HEK293T (cell line): ENCODE measurements around the gene TNFRSF8.

Experiments used
- CTCF ChIA-PET: fragments of 350-600 bp; formaldehyde crosslinking; extraction: SDS; loops from one replicate; lab custom pipeline; 2021; ENCODE audit warnings: antibody characterized with exemption, inconsistent platforms; lab: Yijun Ruan, JAX
- POLR2A ChIA-PET: fragments of 350-600 bp; formaldehyde crosslinking; extraction: SDS; loops from one replicate; lab custom pipeline; 2020; ENCODE audit warnings: antibody characterized with exemption, inconsistent platforms; lab: Yijun Ruan, JAX
- DNase-seq: peaks from one replicate; pipeline ENCODE4 v3.0.0; 2012; ENCODE audit warnings: mixed read lengths; ENCODE audit errors: extremely low spot score
- ARNT ChIP-seq: fragments of 450-650 bp; IDR thresholded peaks from 2 replicates; pipeline ENCODE4 v1.6.1; 2017; ENCODE audit warnings: mild to moderate bottlenecking
- BHLHE40 ChIP-seq: fragments of 450-650 bp; IDR thresholded peaks from 2 replicates; pipeline ENCODE4 v1.6.1; 2016; ENCODE audit warnings: mild to moderate bottlenecking, moderate library complexity, borderline replicate concordance
- CTBP1 ChIP-seq: fragments of 450-650 bp; IDR thresholded peaks from 2 replicates; pipeline ENCODE4 v1.6.1; 2016; ENCODE audit warnings: borderline replicate concordance
- ELF4 ChIP-seq: fragments of 450-650 bp; IDR thresholded peaks from 2 replicates; pipeline ENCODE4 v1.6.1; 2017; ENCODE audit warnings: antibody characterized with exemption
- FOXA1 ChIP-seq: fragments of 450-650 bp; IDR thresholded peaks from 2 replicates; pipeline ENCODE4 v1.6.1; 2016; ENCODE audit warnings: mild to moderate bottlenecking
- FOXK2 ChIP-seq: fragments of 450-650 bp; IDR thresholded peaks from 2 replicates; pipeline ENCODE4 v1.6.1; 2016; ENCODE audit warnings: mild to moderate bottlenecking
- FOXM1 ChIP-seq: fragments of 450-650 bp; IDR thresholded peaks from 2 replicates; pipeline ENCODE4 v1.6.1; 2017; ENCODE audit warnings: mild to moderate bottlenecking, borderline replicate concordance
- HDGF ChIP-seq: fragments of 450-650 bp; IDR thresholded peaks from 2 replicates; pipeline ENCODE4 v1.6.1; 2017; ENCODE audit warnings: antibody characterized with exemption, borderline replicate concordance
- L3MBTL2 ChIP-seq: fragments of 450-650 bp; conservative IDR thresholded peaks from 2 replicates; pipeline ENCODE4 v1.6.1; 2016; ENCODE audit warnings: mild to moderate bottlenecking
- LEF1 ChIP-seq: fragments of 450-650 bp; IDR thresholded peaks from 2 replicates; pipeline ENCODE4 v1.6.1; 2017; ENCODE audit warnings: mild to moderate bottlenecking, borderline replicate concordance
- NFRKB ChIP-seq: fragments of 450-650 bp; IDR thresholded peaks from 2 replicates; pipeline ENCODE4 v1.6.1; 2016; ENCODE audit warnings: mild to moderate bottlenecking, moderate library complexity
- SP1 ChIP-seq: fragments of 450-650 bp; IDR thresholded peaks from 2 replicates; pipeline ENCODE4 v1.6.1; 2017
- SUZ12 ChIP-seq: fragments of 450-650 bp; IDR thresholded peaks from 2 replicates; pipeline ENCODE4 v1.6.1; 2016; ENCODE audit warnings: mild to moderate bottlenecking
- TARDBP ChIP-seq: fragments of 450-650 bp; IDR thresholded peaks from 2 replicates; pipeline ENCODE4 v1.6.1; 2016
- ZNF384 ChIP-seq: fragments of 450-650 bp; IDR thresholded peaks from 2 replicates; pipeline ENCODE4 v1.6.1; 2016
- TF ChIP-seq, protein P1 (sequence below): fragments of 450-650 bp; IDR thresholded peaks from 2 replicates; pipeline ENCODE4 v1.6.1; 2016

Gene TNFRSF8

DNA sequence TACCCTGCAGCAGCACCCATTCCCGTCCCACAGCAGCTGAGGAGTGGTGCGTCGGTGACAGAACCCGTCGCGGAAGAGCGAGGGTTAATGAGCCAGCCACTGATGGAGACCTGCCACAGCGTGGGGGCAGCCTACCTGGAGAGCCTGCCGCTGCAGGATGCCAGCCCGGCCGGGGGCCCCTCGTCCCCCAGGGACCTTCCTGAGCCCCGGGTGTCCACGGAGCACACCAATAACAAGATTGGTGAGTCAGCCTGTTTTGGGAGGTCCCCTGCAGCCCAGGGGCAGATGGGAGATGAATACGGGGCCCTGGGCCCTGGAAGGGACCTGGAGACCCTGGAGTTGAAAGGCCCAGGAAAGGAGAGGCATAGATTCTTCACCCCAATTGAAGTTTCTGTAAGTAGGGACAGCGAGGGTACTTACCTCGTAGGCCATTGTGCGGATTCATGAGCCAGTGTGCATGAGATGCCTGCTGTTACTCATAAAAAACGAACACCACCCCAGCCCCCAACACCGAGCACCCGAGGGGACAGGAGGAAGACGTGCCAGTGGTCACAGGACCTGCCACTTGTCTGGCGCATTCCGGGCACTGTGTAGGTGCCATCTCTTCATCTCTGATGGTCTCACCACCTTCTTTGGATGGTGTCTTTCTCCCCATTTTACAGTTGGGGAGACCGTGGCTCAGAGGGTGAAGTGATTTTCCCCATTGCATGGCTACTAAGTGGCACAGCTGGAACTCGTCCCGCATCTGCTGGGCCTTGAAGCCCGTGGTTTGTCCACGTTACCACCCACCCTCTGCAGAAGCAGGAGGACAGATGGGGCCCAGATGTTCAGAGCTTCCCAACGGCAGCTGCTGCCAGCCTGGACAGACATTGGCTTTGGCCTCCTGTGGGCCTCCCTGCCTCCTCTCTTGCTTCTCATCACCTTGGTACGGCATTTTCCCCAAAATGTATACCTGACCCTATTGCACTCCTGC lies 75.4 kb downstream of the TNFRSF8 start:
- no peak for TF ChIP-seq LEF1
- no peak for TF ChIP-seq HDGF
- TF ChIP-seq, protein P1, sequence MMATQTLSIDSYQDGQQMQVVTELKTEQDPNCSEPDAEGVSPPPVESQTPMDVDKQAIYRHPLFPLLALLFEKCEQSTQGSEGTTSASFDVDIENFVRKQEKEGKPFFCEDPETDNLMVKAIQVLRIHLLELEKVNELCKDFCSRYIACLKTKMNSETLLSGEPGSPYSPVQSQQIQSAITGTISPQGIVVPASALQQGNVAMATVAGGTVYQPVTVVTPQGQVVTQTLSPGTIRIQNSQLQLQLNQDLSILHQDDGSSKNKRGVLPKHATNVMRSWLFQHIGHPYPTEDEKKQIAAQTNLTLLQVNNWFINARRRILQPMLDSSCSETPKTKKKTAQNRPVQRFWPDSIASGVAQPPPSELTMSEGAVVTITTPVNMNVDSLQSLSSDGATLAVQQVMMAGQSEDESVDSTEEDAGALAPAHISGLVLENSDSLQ, result no peak
- no peak for TF ChIP-seq SUZ12
- TF ChIP-seq FOXM1, result no peak
- no peak for TF ChIP-seq BHLHE40
- TF ChIP-seq NFRKB, result no peak
- no peak for TF ChIP-seq ELF4
- TF ChIP-seq SP1, result no peak
- TF ChIP-seq ZNF384, result no peak
- no peak for TF ChIP-seq FOXA1
- TF ChIP-seq L3MBTL2, result no peak
- no peak for TF ChIP-seq FOXK2
- no peak for TF ChIP-seq CTBP1
- no peak for TF ChIP-seq TARDBP
- TF ChIP-seq ARNT, result no peak
- DNase-seq, result no peak
- ChIA-PET POLR2A (interaction anchor here (0.8 kb wide), 1 partner anchor 229 kb away, joined by 3 read pairs; no protein-coding TSS in a partner anchor), CTCF (interaction anchor here (0.6 to 2.7 kb wide), 2 partner anchors 14 to 605 kb away, joined by 3 to 14 read pairs; no protein-coding TSS in a partner anchor)

- CTCF ChIA-PET, result interaction anchor here (2.7 kb wide), 1 partner anchor 15 kb away, joined by 14 read pairs; no protein-coding TSS in a partner anchor
- TF ChIP-seq TARDBP (no peak), HDGF (no peak), ELF4 (no peak), SUZ12 (no peak), L3MBTL2 (no peak), FOXM1 (no peak), LEF1 (no peak), NFRKB (no peak), FOXK2 (no peak), ARNT (no peak), FOXA1 (no peak), ZNF384 (no peak), CTBP1 (no peak), SP1 (no peak), BHLHE40 (no peak)
- TF ChIP-seq, protein P1, result no peak
- no peak for DNase-seq
- POLR2A ChIA-PET, result no interaction called here
These were observed 76.9 kb downstream of the TNFRSF8 start for GRCh38 chr1:12140016-12140415.

- POLR2A ChIA-PET, result no interaction called here
- CTCF ChIA-PET, result interaction anchor here (0.6 to 2.7 kb wide), 2 partner anchors 16 to 813 kb away, joined by 3 to 14 read pairs; no protein-coding TSS in a partner anchor
- TF ChIP-seq FOXA1 (no peak), ELF4 (no peak), BHLHE40 (no peak), FOXM1 (no peak), HDGF (no peak), ARNT (no peak), CTBP1 (no peak), L3MBTL2 (no peak), NFRKB (no peak), ZNF384 (no peak)
- no peak for DNase-seq
These were observed 77.5 kb downstream of the TNFRSF8 start for GRCh38 chr1:12140515-12141162.

- ChIA-PET CTCF (interaction anchor here (2.7 kb wide), 1 partner anchor 16 kb away, joined by 14 read pairs; no protein-coding TSS in a partner anchor), POLR2A (no interaction called here)
- TF ChIP-seq FOXM1 (no peak), SUZ12 (no peak), NFRKB (no peak), FOXA1 (no peak), ARNT (no peak), ZNF384 (no peak), SP1 (no peak), L3MBTL2 (no peak), HDGF (no peak), FOXK2 (no peak), BHLHE40 (no peak), CTBP1 (no peak), LEF1 (no peak), ELF4 (no peak), TARDBP (no peak)
- TF ChIP-seq, protein P1, result no peak
- DNase-seq, result no peak
These were observed 78.2 kb downstream of the TNFRSF8 start for GRCh38 chr1:12141163-12141850.

DNA sequence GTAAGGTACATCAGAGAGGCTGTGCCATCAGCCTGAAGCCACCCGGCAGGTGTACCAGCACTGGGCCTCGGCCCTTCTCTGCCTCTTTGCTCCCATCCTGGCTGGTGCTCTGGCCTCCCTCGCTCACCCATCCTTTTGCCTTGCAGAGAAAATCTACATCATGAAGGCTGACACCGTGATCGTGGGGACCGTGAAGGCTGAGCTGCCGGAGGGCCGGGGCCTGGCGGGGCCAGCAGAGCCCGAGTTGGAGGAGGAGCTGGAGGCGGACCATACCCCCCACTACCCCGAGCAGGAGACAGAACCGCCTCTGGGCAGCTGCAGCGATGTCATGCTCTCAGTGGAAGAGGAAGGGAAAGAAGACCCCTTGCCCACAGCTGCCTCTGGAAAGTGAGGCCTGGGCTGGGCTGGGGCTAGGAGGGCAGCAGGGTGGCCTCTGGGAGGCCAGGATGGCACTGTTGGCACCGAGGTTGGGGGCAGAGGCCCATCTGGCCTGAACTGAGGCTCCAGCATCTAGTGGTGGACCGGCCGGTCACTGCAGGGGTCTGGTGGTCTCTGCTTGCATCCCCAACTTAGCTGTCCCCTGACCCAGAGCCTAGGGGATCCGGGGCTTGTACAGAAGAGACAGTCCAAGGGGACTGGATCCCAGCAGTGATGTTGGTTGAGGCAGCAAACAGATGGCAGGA lies 79.2 kb downstream of the TNFRSF8 start:
- ChIA-PET POLR2A (no interaction called here), CTCF (no interaction called here)
- DNase-seq, result no peak
- TF ChIP-seq TARDBP, result no peak
